ENCODE data around the gene HOXB13.

Gene HOXB13

DNA sequence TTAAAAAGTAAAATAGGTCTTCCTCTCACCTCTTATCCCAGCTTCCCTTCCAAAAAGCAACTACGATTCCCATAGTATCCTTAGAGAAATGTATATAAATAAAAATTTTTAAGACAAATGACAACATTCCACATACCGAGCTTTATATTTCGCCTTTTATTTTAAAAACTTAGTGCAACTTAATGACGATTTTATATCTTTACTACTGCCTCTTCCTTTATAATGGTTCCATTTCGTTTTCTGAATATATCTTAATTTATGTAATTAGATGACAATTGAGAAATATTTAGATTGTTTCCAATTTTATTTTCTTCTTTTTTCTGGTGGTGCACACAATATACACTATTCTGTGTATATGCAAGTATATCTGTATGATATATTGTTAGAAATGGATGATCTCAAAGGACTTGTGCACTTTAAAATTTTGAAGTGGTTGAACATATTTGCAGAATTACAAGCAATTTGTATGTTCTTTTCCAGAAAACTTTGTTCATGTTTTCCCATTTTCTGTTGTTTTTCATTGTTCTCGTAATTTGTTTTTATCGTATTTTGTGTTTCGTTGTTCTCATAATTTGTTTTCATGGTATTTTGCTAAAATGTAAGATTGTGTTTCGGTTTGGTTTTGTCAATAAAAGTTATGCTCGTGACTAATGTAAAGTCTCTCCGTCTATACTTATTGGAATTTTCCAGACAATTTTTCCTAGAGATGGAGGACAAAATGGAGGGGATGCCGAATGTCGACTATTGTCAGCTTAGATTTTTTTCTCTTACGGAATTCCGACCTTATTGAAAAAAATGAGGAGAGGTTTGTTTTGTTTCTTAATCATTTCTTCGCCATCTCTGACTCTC, 20.4 kb upstream of the HOXB13 start:
- no peak for DNase-seq

DNA sequence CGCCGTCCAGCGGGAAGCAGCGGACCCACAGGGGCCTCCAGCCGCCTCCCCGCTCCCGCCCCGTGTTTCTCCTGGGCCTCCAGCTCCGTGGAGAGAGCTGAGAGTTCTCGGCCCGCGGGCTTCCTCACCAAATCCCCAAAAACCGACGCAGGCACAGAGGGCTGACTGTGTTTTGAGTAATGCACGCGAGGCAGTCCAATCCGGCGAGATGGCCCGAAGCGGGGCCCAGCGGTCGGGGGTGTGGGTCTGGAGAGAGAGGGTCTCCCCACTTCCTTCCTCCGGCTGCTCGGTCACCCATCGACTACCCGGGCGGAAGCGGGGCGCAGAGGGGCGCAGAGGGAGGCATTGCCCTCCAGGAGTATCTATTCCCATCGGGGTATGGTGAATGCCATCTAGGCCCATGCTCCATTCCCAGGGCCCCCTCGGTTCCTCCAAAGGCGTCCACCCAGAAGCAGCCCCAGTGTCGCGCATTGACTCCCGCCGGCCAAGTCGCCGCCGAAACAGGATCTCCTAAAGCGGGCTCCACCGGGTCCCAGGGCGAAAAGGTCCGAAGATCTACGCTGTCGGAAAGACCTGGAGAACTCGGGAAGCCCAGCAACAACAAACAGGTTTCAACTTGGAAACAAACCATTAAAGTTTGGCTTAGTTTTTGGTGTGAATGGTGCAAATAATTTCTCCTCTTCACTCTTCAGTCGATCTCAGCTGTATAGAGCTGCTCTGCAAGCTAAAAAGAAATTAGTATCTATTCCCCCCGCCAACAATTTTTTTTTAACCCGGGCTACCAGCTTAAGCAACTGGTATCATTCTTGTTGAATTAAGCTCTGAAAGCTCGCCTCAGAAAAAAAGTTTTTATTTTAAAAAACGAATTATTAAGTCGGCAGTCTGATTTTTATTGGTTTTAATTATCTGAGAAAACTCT, 19.2 kb upstream of the HOXB13 start:
- no peak for DNase-seq

DNA sequence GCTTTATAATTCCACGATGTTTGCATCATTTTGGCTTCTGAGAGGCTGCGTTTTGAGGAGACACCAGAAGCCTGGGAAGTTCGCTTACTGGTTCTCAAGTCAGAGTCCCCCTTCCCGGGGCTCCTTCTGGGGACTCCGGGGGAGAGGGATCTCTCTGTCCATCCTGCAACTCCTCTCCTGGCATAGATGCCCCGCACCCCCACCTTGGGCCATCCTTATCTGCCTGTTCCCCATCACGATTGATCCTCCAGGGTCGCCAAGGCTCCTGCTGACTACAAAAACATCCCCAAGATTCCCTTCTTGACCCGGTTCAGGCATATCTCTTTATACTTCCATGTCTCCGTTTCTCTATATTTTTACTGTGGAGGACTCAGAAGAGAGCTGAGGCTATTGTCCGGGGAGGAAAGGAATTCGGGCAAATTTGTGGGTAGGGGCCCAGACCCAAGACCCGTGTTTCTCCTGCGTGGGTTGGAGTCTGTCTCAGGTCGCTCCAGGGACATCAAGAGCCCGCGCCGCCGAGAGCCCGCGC, 18.4 kb upstream of the HOXB13 start:
- DNase-seq = no peak

DNA sequence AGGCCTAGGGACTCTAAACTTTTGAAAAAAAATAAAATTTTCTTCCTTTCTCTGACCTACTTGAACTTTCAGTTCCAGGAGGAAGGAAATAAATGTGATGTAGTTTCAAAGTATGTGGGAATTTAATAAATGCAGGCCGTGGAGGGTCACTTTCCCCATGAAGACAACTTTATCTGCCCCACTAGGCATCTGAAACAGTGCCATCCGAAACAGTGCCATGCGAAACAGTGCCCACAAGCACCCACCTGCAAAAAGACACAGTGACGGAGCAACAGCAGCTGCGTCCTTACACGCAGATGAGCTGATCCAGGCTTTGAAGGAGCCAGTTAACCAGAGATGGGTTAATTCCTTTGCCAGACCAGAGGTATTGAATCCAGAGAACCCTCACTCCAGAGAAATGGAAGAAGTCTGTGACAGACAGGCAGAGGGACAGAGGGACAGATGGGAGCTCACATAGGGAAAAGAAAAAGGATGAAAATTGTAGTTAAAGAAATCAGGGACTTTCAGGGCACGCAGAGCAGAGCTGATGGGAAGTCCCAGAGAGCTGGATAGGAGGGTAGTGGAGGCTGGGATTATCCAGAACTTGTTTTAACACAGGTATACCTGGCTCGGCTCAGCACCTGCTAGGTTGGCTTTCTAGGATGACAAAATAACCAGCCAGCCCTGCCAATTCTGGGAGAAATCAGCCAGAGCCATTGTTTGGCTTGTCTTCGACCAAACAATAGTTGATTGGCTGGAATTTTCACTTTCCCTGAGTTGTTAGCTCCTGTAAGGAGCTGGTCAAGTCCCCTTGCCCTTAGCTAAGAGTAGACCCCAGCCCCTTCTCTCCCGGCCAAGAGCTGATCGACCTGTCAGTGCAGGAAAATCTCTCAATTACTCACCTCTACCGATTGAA, 17.1 kb upstream of the HOXB13 start:
- DNase-seq = no peak

DNA sequence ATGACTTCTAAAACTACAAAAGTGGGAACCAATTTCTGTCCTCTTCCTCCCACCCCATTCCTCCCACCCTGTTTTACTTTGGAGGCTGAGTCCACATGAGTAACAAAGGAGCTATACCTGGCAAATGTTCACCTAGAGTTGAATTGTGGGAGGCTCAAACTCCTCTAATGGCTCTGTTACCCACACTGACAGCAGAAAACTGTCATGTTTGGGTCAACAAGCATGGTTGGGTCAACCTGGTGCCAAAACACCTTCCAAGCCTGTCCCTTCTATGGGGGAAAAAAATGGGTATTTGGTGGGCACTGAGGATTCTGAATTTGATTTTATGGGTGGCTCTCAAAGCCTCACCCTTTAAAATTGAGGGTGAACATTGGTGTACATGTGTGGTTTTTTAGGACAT, 12.0 kb upstream of the HOXB13 start:
- DNase-seq = no peak

DNA sequence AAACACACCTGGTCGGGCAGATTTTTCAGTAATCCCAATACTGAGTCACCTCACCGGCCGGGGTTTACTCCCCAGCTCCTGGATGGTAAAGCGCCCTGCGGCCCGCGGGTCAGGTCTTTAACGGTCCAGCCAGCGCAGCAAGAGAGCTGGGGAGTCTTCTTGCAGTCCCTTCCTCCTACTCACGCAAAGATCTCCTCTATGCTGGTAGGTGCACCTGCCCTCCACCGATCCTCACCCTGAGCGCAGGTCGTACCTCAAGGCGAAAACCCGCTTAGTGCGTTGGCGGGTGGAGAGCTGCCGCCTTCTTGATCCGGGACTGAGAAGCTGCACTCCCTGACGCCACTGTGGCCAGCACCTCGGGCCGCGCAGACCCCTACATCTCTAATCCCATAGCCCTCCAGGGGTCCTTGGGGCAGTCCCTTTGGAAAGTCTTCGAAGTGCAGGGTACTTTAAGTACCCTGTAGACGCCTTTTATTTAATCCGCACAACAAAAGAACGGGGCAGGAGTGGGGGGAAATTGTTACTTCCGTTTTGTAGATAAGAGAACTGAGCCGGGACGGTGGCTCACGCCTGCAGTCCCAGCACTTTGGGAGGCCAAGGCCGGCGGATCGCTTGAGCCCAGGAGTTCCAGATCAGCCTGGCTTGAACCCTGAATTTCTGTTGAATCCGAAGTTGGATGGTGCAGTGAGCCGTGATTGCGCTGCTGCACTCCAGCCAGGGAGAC, 10.4 kb upstream of the HOXB13 start:
- DNase-seq = no peak

DNA sequence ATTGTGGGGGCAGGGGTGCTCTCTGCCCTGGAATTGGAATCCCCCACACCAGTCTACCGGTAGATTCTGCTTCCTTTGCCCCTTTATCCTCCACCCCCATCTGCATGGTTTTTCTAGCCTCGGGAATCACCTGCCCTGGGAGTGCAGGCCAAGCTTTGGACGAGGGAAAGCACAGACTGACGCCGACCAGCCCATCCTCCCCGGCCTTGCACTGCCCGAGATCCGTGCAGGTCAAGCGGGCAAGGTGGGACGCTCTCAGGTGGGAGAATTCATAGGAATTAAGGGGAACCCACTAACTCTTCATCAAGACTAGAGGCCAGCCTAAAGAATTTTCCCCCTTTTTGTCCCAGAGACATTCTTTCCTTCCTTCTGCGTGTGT, 9.9 kb upstream of the HOXB13 start:
- DNase-seq = no peak

DNA sequence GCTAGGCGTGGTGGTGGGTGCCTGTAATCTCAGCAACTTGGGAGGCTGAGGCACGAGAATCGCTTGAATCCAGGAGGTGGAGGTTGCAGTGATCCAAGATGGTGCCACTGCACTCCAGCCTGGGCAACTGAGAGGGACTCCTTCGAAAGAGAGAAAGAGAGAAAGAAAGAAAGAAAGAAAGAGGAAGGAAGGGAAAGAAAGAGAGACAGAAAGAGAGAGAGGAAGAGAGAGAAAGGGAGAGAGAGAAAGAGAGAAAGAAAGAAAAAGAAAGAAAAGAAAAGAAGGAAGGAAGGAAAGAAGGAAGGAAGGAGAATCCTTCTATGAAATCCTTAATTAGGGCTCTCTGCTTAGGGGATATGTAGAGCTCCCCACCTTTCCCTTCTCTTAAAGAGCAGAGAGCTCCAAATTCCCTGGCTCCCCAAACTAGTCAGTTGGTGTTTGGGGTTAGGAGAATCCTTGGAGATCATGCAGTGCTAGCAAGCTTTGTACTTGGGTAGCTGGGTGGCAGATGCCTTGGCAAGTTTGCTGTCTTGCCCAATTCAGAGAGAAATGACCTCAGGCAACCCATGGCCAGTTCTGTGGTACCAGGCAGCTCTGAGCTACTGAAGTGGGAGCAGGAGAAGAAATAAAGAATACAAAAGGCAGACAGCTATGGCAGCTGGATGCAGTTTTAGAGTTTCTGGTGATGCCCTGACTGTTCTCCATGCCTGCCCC, 8.9 kb upstream of the HOXB13 start:
- no peak for DNase-seq

DNA sequence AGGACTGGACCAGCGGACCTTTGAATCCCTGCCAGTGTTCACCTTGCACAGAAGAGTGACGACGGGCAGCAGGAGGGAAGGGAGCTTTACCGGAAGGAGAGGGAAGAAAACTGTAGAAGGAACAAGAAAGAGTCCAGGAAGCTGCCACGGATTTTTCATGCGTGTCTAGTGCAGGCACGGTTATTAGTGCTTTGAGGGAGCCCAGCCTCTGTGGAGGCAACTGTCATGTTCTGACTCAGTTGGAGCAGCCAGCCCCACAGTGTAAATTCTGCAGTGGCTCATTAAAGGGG, 6.5 kb upstream of the HOXB13 start:
- no peak for DNase-seq

DNA sequence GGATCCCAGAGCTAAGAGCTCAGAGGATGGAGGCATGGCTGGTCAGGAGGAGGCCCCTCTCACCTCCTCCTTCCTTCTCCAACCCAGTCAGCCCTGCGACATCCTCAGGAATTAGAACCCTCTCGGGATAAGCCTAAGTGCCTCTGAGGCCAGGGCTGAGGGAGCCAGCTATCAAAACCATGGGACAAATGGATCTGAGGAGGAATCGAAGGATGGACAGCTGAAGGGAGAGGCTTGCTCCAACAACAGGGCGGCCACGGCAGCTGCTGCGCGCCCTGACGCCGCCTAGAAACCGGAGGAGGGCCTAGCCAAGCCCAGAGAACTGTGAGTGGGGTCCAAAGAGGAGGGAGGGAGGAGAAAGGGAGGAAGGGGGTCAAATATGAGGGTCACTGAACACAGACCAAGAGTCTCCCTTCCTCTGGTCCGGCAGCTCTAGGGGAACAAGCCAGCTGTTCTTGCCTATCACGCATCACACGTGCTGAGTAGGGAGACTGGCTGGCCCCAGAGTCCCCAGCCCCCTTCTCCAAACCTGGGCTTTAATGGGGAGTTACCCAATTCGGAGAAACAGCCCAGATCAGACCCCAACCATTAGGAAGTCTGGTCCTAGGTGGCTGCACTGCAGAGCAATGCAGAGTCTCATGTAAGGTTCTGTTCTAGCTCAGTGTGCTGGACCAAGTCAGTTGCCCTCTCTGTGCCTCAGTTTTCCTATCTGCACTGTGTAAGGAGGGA, 5.9 kb upstream of the HOXB13 start:
- DNase-seq = no peak

DNA sequence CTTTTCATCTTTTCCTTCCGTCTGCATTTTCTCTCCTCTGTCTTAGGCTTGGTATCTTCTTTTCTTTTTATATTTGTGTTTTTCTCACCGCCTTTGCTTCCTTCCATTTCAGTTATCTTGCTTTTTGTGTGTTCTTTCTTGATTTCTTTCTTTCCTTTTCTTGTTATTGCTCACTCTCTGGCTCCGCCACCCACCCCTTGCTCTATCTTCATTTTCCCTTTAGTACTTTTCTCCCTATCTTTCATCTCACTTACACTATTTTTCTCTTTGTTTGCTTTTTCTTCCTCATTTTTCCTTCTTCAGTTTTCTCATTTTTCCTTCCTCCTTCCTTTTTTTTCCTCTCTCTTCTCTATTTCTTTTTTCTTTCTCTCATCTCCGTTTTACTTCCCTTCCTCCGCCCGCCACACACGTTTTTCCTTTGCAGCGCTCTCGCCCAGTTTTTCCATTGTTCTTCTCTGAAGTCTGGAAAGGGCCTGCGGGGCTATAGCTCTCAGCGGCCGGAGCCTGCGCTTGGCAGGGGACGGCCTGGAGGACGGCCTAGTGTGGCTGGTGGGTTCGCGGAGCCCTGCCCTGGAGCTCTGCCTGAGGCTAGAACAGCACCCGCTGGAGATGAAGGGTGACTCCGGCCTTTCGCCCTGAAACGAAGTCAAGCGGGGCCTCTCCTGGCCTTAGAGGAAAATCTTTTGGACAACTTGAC, 5.2 kb upstream of the HOXB13 start:
- DNase-seq = no peak

DNA sequence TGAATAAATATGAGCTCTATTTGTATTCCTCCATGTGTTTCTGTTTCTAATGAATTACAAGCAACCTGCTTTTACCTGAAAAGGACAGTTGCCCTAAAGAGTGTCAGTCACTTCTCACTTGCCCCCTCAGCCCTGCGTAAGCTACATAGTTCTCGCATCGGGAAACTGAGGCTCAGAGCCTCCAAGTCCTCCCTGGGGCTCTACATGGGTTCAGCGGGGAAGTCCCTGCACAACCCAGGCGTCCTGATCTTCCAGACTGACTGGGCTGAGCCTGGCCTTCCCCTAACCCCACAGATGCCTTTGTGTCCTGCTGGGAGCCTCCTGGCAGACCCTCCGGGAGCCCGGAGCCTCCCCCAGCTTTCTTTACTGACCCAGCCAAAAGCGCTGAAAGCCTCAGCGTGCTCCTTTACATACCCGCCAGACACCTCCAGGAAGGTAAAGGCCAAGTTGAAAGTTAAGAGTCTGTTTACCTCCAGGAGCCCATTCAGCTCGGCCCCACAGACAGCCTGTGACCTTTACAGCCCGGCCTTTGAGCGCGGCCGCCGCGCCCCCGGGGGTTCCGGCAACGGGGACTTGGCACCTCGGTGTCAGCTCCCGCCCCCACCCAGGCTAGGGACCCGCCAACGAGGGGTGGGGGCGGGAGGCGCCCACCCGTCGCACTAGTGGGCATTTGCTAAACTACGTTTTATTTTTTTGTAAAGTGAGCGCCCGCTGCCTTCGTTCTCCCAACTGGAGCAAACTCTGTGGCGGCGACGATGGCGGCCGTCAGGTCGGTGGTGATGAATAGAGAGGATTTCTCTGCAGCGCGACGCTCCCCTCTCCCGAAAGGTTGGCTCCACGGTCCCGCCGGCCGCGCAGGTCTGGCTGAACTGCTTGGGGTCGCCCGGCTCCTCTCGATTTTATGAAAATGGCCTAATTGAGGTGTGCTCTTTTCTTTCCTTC, 4.4 kb upstream of the HOXB13 start:
- DNase-seq = no peak

DNA sequence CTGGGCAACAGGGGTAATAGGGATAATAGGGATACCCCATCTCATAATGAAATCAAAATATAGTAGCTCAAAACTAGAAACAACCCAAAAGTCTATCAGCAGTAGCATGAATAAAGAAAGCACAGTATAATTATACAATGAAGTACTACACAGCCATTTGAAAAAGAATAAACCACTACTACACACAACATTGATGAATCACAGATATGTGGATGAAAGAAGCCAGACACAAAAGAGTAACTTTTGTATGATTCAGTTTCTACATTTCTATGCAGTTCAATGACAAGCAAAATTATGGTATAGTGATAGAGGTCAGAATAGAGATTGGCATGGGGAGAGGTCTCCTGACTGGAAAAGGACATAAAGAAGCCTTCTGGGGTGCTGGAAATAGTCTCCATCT, 2.8 kb upstream of the HOXB13 start:
- no peak for DNase-seq

DNA sequence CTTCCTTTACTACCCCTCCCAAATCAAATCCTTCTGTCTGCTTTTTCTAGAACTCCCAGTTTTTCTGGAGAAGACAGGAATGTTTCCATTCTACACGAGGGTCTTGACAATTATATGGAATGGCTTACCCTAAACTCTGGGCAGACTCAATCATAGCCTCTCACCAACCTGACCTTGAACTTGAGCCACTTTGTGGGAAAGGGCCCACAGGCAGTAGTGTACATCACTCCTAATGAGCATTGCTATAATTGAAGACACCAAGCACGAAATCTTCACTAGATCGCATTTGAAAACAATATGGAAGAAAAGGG, 1.6 kb upstream of the HOXB13 start:
- DNase-seq = no peak

DNA sequence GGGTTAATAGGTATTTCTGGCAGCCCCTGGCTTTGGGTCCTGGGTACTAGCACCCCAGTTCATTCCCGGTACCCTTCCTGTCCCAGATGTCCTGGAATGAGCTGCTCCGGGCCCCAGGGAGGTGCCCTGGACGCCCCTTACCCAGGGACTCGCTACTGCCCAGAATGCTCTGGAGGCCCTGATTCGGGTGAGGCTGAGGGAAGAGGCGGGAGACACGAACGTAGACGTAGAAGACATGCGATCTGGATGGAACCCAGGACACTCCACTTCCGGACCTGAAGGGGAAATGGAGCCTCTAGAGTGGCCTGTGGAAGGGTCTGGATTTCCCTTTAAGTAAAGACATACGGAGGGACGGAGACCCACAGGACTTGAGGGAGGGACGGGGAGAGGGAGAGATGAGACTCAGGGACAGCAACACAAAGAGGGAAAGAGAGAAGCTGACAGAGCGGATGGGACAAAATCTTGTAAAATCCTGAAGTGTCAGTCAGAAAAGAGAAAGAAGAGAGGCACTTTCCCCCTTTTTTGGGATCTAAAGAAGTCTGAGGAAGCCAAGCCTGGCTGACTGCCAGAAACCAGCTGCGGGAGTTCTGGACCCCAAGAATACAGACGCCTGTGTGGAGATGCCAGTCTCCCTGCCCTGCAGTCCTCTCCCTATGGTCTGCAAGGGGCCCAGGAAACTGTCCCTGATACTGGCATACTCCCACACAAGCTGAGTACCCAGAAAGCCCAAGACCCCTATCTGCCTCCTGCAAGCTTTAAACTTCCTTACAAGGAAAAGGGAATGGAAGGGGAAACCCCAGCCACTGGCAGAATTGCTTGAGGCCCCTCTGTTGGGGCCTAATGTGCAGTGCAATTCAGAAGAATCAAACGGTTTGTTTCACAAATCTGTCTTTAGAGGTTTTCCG, 1.0 kb upstream of the HOXB13 start:
- no peak for DNase-seq

DNA sequence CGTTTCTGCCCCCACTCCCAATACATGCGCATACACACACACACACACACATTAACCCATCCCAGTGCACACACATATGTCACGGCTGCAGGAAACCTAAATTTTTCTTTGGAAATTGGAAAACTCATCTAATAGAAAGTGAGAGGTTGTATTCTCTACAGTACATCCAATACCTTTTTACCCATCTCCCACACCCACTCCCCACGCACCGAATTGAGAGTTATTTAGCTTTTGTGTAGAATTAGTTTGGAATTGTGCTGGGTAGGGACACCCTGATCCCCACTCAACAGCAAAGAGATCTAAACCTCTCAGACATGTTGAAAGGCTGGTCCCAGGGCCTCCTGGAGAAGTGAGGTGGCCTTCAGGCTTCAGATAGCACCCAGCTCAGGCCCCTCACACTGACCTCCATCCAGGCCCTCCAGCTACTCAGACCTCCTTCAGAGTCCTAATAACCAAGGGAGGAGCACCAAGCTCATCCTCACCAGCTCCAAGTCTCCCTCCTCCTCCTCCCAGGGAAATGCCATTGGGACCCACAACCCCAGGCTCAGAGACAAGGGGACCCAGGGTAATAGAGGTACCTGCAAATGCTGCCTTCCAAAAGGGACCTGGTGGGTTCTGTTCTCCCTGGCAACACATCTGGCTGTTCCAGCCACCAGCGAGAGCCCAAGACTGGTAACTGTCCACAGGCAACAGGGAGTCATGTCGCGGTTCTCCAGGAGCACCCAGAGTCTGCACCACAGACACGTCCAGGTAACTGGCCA, 955 bp downstream of the HOXB13 start:
- DNase-seq = no peak

DNA sequence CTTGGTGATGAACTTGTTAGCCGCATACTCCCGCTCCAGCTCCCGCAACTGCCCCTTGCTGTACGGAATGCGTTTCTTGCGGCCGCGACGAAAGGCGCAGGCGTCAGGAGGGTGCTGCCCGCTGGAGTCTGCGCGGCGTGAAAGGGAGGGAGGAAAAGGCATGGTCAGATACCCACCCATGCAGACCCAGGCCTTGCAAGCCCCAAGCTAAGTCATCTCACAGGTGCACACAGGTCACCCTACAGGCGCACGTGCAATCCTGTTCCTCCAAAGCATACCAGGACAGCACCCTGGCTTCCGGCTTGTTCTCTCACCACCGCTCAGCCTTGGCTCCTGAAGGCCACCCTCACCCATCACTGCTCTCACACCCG, 1.6 kb downstream of the HOXB13 start:
- no peak for DNase-seq
